Erythroblast (primary cell): ENCODE results near the gene KCTD16.

ENCODE experiments used
- GATA1 ChIP-seq: IDR thresholded peaks from 2 replicates; pipeline ENCODE4 v1.6.1; 2011; ENCODE audit warnings: low read depth, mild to moderate bottlenecking, control low read depth, low read length, moderate library complexity
- POLR2A ChIP-seq: IDR thresholded peaks from 2 replicates; pipeline ENCODE4 v1.6.1; 2011; ENCODE audit warnings: mild to moderate bottlenecking, low read length

DNA sequence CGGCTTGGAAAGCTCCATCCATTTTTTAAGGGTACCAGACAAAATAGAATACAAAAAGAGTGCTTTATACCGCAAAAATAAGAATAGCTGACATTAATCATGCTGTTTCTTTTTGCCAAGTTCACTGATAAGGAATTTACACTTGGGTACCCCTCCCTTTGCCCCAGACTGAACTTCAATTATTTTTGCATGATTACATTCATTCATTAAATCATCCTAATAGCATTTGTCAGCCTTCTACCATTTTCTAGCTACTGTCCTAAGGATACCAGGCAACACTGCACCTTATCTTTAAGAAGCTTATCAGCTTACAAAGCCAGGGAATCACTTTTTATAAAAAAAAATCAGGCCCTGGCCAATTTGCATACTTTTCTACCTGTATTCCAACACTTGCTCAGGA lies 48.6 kb upstream of the KCTD16 start:
- TF ChIP-seq POLR2A (no peak), GATA1 (no peak)
